Left ventricle myocardium inferior (tissue), 1 donor: ENCODE data around the gene SPAG6. TPM values are rescaled to one million over a fixed set of nuclear protein-coding genes. Genes with fewer than 3 reads are reported as not detected.

Experiments used
- DNase-seq: peaks from one replicate; pipeline ENCODE4 v3.0.0-alpha.2; 2020
- H3K27ac ChIP-seq: fragments of 200-600 bp; replicated peaks from 2 replicates; pipeline ENCODE4 v1.8.0; 2021
- H3K27me3 ChIP-seq: fragments of 200-600 bp; 2 replicates; pipeline ENCODE4 v1.8.0; 2021; ENCODE audit warnings: low read depth
- H3K36me3 ChIP-seq: fragments of 200-600 bp; 2 replicates; pipeline ENCODE4 v1.8.0; 2021
- H3K4me1 ChIP-seq: fragments of 200-600 bp; 2 replicates; pipeline ENCODE4 v1.8.0; 2021
- H3K4me3 ChIP-seq: fragments of 200-600 bp; 2 replicates; pipeline ENCODE4 v1.8.0; 2021; ENCODE audit warnings: mild to moderate bottlenecking, moderate library complexity
- H3K9me3 ChIP-seq: fragments of 200-600 bp; replicated peaks from 2 replicates; pipeline ENCODE4 v1.8.0; 2021
- intact Hi-C: fragments of 100-400 bp; cut with micrococcal nuclease; formaldehyde crosslinking; loops from one replicate; pipeline ENCODE4 v1.11.0; 2022
- total RNA-seq: library from RNA; stranded (reverse); fragmentation: NEBNext Ultra II Directional; extraction: Animal tissue kit (Norgen Biotek cat#: 25700); gene quantifications from one replicate; pipeline ENCODE4 v1.2.1, GENCODE V29; 2021
- TF ChIP-seq, protein P1 (sequence below): fragments of 200-600 bp; IDR thresholded peaks from 2 replicates; pipeline ENCODE4 v1.8.0; 2021; ENCODE audit warnings: antibody characterized with exemption, mild to moderate bottlenecking, borderline replicate concordance
- donor health status: DM: no; HTN: yes; CAD: no; lungs with severe emphysema.

The SPAG6 gene
- total RNA-seq, 1 donor from 2014 or later, result not detected

DNA sequence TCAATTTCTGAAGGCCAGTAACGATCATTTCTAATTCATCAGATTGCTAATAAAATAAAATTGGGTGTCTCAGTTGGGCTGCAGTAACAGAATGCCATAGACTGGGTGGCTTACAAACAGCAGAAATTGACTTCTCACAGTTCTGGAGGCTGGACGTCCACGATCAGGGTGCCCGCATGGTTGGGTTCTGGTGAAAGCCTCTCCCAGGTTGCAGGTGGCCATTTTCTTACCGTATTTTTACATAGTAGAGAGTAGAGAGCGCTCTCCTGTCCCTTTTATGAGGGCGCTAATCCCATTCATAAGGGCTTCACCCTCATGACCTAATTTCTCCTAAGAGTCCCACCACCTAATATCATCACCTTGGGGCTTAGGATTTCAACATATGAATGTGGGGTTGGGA, 106.0 kb downstream of the SPAG6 start:
- Histone ChIP-seq H3K4me1 (no peaks in the 10 kb centered on the region), H3K27ac (no peak overlapping the region), H3K4me3 (no peak overlapping the region), H3K36me3 (no peaks in the 10 kb centered on the region), H3K27me3 (peaks cover 21% of the 10 kb centered on the region), H3K9me3 (no peaks in the 10 kb centered on the region)
- no peak for DNase-seq
- TF ChIP-seq, protein P1, sequence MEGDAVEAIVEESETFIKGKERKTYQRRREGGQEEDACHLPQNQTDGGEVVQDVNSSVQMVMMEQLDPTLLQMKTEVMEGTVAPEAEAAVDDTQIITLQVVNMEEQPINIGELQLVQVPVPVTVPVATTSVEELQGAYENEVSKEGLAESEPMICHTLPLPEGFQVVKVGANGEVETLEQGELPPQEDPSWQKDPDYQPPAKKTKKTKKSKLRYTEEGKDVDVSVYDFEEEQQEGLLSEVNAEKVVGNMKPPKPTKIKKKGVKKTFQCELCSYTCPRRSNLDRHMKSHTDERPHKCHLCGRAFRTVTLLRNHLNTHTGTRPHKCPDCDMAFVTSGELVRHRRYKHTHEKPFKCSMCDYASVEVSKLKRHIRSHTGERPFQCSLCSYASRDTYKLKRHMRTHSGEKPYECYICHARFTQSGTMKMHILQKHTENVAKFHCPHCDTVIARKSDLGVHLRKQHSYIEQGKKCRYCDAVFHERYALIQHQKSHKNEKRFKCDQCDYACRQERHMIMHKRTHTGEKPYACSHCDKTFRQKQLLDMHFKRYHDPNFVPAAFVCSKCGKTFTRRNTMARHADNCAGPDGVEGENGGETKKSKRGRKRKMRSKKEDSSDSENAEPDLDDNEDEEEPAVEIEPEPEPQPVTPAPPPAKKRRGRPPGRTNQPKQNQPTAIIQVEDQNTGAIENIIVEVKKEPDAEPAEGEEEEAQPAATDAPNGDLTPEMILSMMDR, result no peak
- intact Hi-C loops, result no loop called here

DNA sequence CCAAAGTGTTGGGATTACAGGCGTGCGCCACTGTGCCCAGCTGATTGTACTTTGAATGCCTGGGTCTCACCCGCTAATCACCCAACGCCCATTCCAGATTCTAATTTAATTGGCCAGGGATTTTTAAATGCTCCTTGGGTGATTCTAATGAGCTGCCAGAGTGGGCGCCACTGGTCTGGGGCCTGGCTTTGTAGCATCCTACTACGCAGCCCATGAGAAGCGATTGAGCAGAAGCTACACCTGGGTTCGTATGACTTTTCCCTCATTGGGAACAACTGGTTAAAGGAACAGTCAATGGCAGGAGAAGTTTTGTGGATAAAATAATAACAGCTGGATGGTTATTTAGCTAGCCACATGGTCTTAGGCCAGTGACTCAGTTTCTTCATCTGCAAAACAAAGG, 108.0 kb downstream of the SPAG6 start:
- Histone ChIP-seq H3K4me1 (no peaks in the 10 kb centered on the region), H3K27me3 (peaks cover 15% of the 10 kb centered on the region), H3K36me3 (no peaks in the 10 kb centered on the region), H3K27ac (no peak overlapping the region), H3K4me3 (no peak overlapping the region), H3K9me3 (no peaks in the 10 kb centered on the region)
- no peak for DNase-seq
- TF ChIP-seq, protein P1, result no peak
- intact Hi-C loops, result no loop called here

DNA sequence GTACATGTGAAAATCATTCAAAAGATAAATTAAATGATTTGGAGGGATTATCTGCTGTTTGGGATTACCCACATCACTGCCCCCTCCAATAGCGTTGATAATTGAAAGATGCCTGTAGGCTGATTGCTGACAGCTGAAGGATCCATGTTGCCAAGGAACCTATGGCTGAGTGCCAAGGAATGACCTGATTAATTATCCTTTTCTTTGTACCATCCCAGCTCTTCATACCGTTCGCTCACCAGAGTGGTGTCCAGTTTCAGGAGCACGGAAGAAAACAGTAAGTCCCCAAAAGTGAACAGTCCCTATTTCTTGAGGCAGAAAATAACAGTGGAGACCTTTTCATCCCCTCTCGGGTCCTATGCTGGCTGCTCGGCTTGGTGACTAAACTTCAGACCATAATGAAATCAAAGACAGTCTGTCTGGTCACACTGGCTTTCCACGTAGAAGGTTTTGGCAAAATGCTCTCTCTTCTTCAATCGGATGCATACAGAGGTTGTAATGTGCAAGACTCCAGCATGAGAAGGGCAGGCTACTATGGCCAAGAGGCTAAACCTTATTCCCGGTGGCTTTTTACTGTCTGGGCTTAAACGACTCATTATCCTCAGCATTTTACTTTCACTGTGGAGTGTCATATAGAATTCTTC, 108.8 kb downstream of the SPAG6 start:
- Histone ChIP-seq H3K9me3 (no peaks in the 10 kb centered on the region), H3K36me3 (no peaks in the 10 kb centered on the region), H3K27me3 (peaks cover 8% of the 10 kb centered on the region), H3K4me3 (no peak overlapping the region), H3K4me1 (no peaks in the 10 kb centered on the region), H3K27ac (no peak overlapping the region)
- TF ChIP-seq, protein P1, result no peak
- intact Hi-C loops, result no loop called here
- no peak for DNase-seq

DNA sequence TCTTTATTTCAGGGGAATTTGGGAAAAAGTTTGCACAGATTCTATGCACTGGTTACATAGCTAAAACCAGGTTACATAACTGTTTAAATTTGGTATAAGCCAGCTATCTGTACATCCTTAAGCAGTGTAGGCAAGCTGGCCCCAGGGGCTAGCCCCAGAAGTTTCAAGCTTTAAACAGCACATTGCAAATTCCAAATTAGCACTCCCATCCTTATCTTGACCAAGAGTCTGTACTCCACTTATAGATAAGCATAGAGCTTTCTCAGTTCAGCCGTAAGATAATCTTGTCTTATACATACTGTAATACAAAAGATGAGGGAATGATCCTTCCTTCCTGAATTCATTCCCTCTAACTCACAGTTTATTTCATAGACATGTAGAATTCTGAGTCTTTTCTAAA, 109.3 kb downstream of the SPAG6 start:
- TF ChIP-seq, protein P1, result no peak
- no peaks in the 10 kb centered on the region for H3K4me1 ChIP-seq
- no peaks in the 10 kb centered on the region for H3K9me3 ChIP-seq
- no peak for DNase-seq
- H3K36me3 ChIP-seq, result no peaks in the 10 kb centered on the region
- intact Hi-C loops, result no loop called here
- peaks cover 8% of the 10 kb centered on the region for H3K27me3 ChIP-seq
- no peak overlapping the region for H3K27ac ChIP-seq
- no peak overlapping the region for H3K4me3 ChIP-seq

DNA sequence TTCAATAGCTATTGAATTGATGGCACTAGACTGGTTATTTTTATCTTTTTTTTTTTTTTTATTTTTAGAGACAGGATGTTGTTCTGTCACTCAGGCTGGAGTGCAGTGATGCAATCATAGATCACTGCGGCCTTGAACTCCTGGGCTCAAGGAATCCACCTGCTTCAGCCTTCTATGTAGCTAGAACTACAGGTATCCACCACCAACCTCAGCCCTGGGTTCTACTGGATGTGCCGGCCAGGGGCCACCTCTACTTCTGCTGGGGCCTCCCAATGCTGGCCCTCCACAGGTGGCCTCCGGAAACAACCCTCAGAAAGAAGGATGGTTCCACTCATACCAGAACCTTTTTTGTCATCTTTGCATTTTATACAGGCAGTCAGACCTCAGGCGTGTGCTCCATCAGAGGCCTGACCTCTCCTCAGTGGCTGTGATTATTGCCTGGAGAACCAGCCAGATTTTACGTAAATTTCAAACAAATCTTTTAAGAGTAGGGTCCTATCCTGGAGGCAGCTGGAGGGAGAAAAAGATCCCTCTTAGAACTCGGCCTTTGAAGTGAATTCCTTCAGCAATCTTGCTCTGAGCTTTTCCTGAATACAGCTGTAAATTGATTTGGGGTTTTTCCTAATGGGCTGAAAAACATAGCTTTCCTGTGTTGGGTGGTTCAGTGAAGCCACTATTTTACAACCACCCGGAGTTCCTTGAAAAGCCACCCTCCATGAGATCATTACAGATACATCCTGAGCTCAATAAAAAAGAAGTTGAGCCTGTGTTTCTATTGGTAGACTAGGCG, 110.0 kb downstream of the SPAG6 start:
- no peaks in the 10 kb centered on the region for H3K9me3 ChIP-seq
- TF ChIP-seq, protein P1, result no peak
- H3K27me3 ChIP-seq, result peaks cover 8% of the 10 kb centered on the region
- intact Hi-C loops, result no loop called here
- H3K36me3 ChIP-seq, result no peaks in the 10 kb centered on the region
- no peak for DNase-seq
- H3K4me3 ChIP-seq, result no peak overlapping the region
- no peaks in the 10 kb centered on the region for H3K4me1 ChIP-seq
- H3K27ac ChIP-seq, result no peak overlapping the region
